Upper lobe of right lung (tissue), 1 donor: ENCODE measurements around the gene TWNK. TPM values are rescaled to one million over a fixed set of nuclear protein-coding genes. Genes with fewer than 3 reads are reported as not detected.

Source experiments
- ATAC-seq: fragments of 200-7000 bp; cut with Tn5 transposase; one replicate; pipeline ENCODE4 v1.9.1; 2020; ENCODE audit warnings: mild to moderate bottlenecking, moderate library complexity
- DNase-seq: peaks from one replicate; pipeline ENCODE4 v3.0.0-alpha.2; 2020
- H3K27ac ChIP-seq: fragments of 200-600 bp; one replicate; pipeline ENCODE4 v1.8.0; 2022
- H3K27me3 ChIP-seq: fragments of 200-600 bp; one replicate; pipeline ENCODE4 v1.8.0; 2022; ENCODE audit warnings: mild to moderate bottlenecking
- H3K36me3 ChIP-seq: fragments of 200-600 bp; one replicate; pipeline ENCODE4 v1.8.0; 2022
- H3K4me1 ChIP-seq: fragments of 200-600 bp; one replicate; pipeline ENCODE4 v1.8.0; 2022
- H3K4me3 ChIP-seq: fragments of 200-600 bp; one replicate; pipeline ENCODE4 v1.8.0; 2022; ENCODE audit warnings: mild to moderate bottlenecking
- H3K9me3 ChIP-seq: fragments of 200-600 bp; one replicate; pipeline ENCODE4 v1.8.0; 2022
- intact Hi-C: fragments of 100-400 bp; cut with DNase I; formaldehyde crosslinking; loops from one replicate; pipeline ENCODE4 v1.11.0; 2022
- total RNA-seq: library from RNA; stranded (reverse); fragmentation: NEBNext Ultra II Directional; extraction: Animal tissue kit (Norgen Biotek cat#: 25700); gene quantifications from one replicate; pipeline ENCODE4 v1.2.1, GENCODE V29; 2021
- TF ChIP-seq, protein P1 (sequence below): fragments of 200-600 bp; IDR thresholded peaks from one replicate; pipeline ENCODE4 v1.8.0; 2022; ENCODE audit warnings: antibody characterized with exemption
- donor health status: DM: no; HTN: yes; CAD: no; lungs with severe emphysema.

TWNK gene
- total RNA-seq, 1 donor from 2014 or later: 6.5 TPM

DNA sequence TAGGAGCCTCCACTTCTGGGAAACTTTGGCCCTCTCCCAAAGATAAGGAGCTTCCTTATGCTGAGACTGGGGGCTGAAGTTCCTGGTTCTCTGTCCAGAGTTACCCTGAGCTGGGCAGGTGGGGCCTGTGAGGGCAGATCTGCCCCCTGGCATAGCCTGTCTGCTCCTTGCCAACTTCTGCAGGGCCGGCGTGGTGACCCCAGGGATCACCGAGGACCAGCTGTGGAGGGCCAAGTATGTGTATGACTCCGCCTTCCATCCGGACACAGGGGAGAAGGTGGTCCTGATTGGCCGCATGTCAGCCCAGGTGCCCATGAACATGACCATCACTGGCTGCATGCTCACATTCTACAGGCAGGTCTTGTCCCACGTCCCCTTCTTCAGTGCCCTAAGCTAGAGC lies 48.0 kb downstream of the TWNK start:
- Histone ChIP-seq H3K9me3 (no peaks in the 10 kb centered on the region), H3K36me3 (peaks cover 57% of the 10 kb centered on the region), H3K4me1 (peaks cover 13% of the 10 kb centered on the region), H3K27ac (no peak overlapping the region), H3K4me3 (no peak overlapping the region), H3K27me3 (no peaks in the 10 kb centered on the region)
- ATAC-seq (no peak), DNase-seq (no peak)
- TF ChIP-seq, protein P1, sequence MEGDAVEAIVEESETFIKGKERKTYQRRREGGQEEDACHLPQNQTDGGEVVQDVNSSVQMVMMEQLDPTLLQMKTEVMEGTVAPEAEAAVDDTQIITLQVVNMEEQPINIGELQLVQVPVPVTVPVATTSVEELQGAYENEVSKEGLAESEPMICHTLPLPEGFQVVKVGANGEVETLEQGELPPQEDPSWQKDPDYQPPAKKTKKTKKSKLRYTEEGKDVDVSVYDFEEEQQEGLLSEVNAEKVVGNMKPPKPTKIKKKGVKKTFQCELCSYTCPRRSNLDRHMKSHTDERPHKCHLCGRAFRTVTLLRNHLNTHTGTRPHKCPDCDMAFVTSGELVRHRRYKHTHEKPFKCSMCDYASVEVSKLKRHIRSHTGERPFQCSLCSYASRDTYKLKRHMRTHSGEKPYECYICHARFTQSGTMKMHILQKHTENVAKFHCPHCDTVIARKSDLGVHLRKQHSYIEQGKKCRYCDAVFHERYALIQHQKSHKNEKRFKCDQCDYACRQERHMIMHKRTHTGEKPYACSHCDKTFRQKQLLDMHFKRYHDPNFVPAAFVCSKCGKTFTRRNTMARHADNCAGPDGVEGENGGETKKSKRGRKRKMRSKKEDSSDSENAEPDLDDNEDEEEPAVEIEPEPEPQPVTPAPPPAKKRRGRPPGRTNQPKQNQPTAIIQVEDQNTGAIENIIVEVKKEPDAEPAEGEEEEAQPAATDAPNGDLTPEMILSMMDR: no peak
- intact Hi-C loops: no loop called here

DNA sequence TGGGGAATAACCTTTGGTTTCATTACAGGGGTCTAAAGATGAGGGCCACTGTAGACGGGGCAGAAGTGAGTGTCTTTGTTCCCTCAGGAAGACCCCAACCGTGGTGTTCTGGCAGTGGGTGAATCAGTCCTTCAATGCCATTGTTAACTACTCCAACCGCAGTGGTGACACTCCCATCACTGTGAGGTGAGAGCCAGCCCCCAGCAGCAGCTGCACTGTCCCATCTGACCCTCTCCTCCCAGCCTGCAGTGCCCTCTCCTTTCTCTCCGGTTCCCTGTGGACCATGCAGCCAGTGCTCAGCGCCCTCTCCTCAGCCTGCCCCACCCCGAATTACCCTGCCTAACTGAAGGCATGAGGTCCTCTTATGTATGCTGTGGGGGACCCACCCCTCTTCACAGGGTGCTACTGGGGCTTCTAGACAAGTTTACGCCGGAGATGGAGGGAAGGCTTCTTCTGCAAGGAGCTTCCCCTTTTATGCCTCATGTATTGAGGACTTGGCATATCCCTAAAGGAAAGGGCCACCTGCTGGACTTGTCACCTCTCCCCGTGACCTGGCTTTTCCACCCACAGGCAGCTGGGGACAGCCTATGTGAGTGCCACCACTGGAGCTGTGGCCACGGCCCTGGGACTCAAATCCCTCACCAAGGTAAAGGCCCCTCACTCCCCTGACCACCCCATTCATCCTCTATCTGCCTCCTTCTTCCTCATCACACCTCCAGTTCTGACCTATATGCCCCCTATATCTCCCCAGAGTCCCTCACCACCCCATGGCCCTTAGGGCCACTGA lies 48.8 kb downstream of the TWNK start:
- peaks cover 57% of the 10 kb centered on the region for H3K36me3 ChIP-seq
- ATAC-seq (no peak), DNase-seq (no peak)
- no peak overlapping the region for H3K4me3 ChIP-seq
- H3K27me3 ChIP-seq: no peaks in the 10 kb centered on the region
- H3K27ac ChIP-seq: no peak overlapping the region
- H3K4me1 ChIP-seq: peaks cover 8% of the 10 kb centered on the region
- TF ChIP-seq, protein P1: no peak
- no peaks in the 10 kb centered on the region for H3K9me3 ChIP-seq
- intact Hi-C loops: no loop called here

- peaks cover 57% of the 10 kb centered on the region for H3K36me3 ChIP-seq
- no peak overlapping the region for H3K4me3 ChIP-seq
- peaks cover 13% of the 10 kb centered on the region for H3K4me1 ChIP-seq
- no peak overlapping the region for H3K27ac ChIP-seq
- no peaks in the 10 kb centered on the region for H3K27me3 ChIP-seq
- no peaks in the 10 kb centered on the region for H3K9me3 ChIP-seq
- TF ChIP-seq, protein P1: no peak
- DNase-seq: no peak
- intact Hi-C loops: no loop called here
- no peak for ATAC-seq
Observed at GRCh38 chr10:101036726-101037125, 49.4 kb downstream of the TWNK start.

- ATAC-seq (no peak), DNase-seq (no peak)
- TF ChIP-seq, protein P1: no peak
- intact Hi-C loops: no loop called here
- Histone ChIP-seq H3K36me3 (peaks cover 57% of the 10 kb centered on the region), H3K27me3 (no peaks in the 10 kb centered on the region), H3K4me3 (no peak overlapping the region), H3K9me3 (no peaks in the 10 kb centered on the region), H3K27ac (no peak overlapping the region), H3K4me1 (peaks cover 17% of the 10 kb centered on the region)
Observed at GRCh38 chr10:101038484-101038883, 51.1 kb downstream of the TWNK start.

GRCh38 chr10:101040061-101040460 lies 52.7 kb downstream of the TWNK start:
- H3K27ac ChIP-seq: no peak overlapping the region
- H3K9me3 ChIP-seq: no peaks in the 10 kb centered on the region
- no peak for DNase-seq
- no peak for ATAC-seq
- intact Hi-C loops: no loop called here
- no peak overlapping the region for H3K4me3 ChIP-seq
- no peaks in the 10 kb centered on the region for H3K27me3 ChIP-seq
- H3K36me3 ChIP-seq: peaks cover 51% of the 10 kb centered on the region
- TF ChIP-seq, protein P1: no peak
- H3K4me1 ChIP-seq: peaks cover 20% of the 10 kb centered on the region
